Bronchial smooth muscle cell (primary cell): ENCODE results near the gene SFTPB. TPM values are rescaled to one million over a fixed set of nuclear protein-coding genes. Genes with fewer than 3 reads are reported as not detected.

Experiments used
- total RNA-seq: library from RNA; depleted of rRNA; stranded (reverse); fragments of >200 nt; gene quantifications from 2 replicates; pipeline ENCODE4 v1.2.1, GENCODE V29; 2014

SFTPB gene
- 0.17 TPM in 1 of 2 replicates, not detected in the other for total RNA-seq

GRCh38 chr2:85668009-85668856 lies at the start of gene SFTPB:
SFTPB (minus strand) TSS chr2:85668199; CDS start chr2:85668183, 16 bp downstream.

GRCh38 chr2:85694052-85695025 lies 26.3 kb upstream of the SFTPB start, which contains the start of gene GNLY:
GNLY (plus strand) TSS chr2:85694358; CDS start chr2:85694419, 61 bp downstream.

GRCh38 chr2:85611705-85612587 lies 56.1 kb downstream of the SFTPB start, which contains the start of gene C2orf68:
C2orf68 (minus strand) TSS chr2:85612066; CDS start chr2:85611984, 82 bp downstream.

Other genes with a start within 250 kb of the SFTPB start
- gene SH2D6, start 249.5 kb downstream of the SFTPB start, total RNA-seq: 0.17 and 0.63 TPM in 2 replicates
- 108 and 150 TPM in 2 replicates for gene MAT2A, start 129.0 kb downstream of the SFTPB start, total RNA-seq
- 31.4 and 40.8 TPM in 2 replicates for gene GGCX, start 106.7 kb downstream of the SFTPB start, total RNA-seq
- 2.5 and 4.4 TPM in 2 replicates for gene VAMP8, start 90.6 kb downstream of the SFTPB start, total RNA-seq
- gene VAMP5, start 83.8 kb downstream of the SFTPB start, total RNA-seq: 32.5 and 62.6 TPM in 2 replicates
- 267 and 283 TPM in 2 replicates for gene RNF181, start 72.5 kb downstream of the SFTPB start, total RNA-seq
- gene TMEM150A, start 65.5 kb downstream of the SFTPB start, total RNA-seq: 7.7 and 11.7 TPM in 2 replicates
- gene C2orf68, start 56.1 kb downstream of the SFTPB start, total RNA-seq: 11.2 and 13.2 TPM in 2 replicates
- gene USP39, start 52.0 kb downstream of the SFTPB start, total RNA-seq: 27.6 and 31.5 TPM in 2 replicates
- not detected in 2 replicates for gene GNLY, start 26.2 kb upstream of the SFTPB start, total RNA-seq
- 24.6 and 29.5 TPM in 2 replicates for gene ATOH8, start 85.8 kb upstream of the SFTPB start, total RNA-seq
- 5.6 and 6.3 TPM in 2 replicates for gene ST3GAL5, start 220.8 kb upstream of the SFTPB start, total RNA-seq